Measurements from ENCODE around the gene RPIA.
"Not testable (repeated sequence)": the region's sequence is repeated elsewhere in the genome, so short reads cannot be mapped to it uniquely, and the experiment has no call there.

- TF ChIP-seq, protein P1, sequence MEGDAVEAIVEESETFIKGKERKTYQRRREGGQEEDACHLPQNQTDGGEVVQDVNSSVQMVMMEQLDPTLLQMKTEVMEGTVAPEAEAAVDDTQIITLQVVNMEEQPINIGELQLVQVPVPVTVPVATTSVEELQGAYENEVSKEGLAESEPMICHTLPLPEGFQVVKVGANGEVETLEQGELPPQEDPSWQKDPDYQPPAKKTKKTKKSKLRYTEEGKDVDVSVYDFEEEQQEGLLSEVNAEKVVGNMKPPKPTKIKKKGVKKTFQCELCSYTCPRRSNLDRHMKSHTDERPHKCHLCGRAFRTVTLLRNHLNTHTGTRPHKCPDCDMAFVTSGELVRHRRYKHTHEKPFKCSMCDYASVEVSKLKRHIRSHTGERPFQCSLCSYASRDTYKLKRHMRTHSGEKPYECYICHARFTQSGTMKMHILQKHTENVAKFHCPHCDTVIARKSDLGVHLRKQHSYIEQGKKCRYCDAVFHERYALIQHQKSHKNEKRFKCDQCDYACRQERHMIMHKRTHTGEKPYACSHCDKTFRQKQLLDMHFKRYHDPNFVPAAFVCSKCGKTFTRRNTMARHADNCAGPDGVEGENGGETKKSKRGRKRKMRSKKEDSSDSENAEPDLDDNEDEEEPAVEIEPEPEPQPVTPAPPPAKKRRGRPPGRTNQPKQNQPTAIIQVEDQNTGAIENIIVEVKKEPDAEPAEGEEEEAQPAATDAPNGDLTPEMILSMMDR (IDR thresholded peaks at IDR 0.05; ENCODE audit: low read depth, low read length), result not testable (repeated sequence)
- TF ChIP-seq EZH2phosphoT487 (IDR thresholded peaks at IDR 0.05; ENCODE audit: low read depth), result not testable (repeated sequence)
Measured at GRCh38 chr2:88796523-88796922, 105.0 kb downstream of the RPIA start.

Measured in OCI-LY3 (cell line).